HepG2 (cell line): ENCODE data around the gene KRT14. TPM values are rescaled to one million over a fixed set of nuclear protein-coding genes. Genes with fewer than 3 reads are reported as not detected.

Experiments
- ATAC-seq: fragments of 200-7000 bp; cut with Tn5 transposase; 3 replicates; pipeline ENCODE4 v1.9.1; 2020; ENCODE audit warnings: mild to moderate bottlenecking, moderate library complexity
- BruUV-seq: library from RNA; stranded (reverse); fragments of 400-500 nt; replicated peaks from 2 replicates; lab custom pipeline; 2021; lab: Mats Ljungman, UMichigan
- CTCF ChIA-PET: fragments of 300-600 bp; formaldehyde crosslinking; extraction: SDS; loops from one replicate; lab custom pipeline; 2021; ENCODE audit warnings: low total read pairs, inconsistent platforms, low intra/inter-chr PET ratio; lab: Yijun Ruan, JAX
- POLR2A ChIA-PET: fragments of 350-600 bp; sonication (Branson Sonifier 250); formaldehyde crosslinking; loops from one replicate; lab custom pipeline; 2020; ENCODE audit warnings: antibody characterized with exemption, inconsistent platforms; lab: Yijun Ruan, JAX
- DNase-seq: peaks from one replicate; pipeline ENCODE4 v3.0.0-alpha.2; 2015; ENCODE audit warnings: low spot score
- FAIRE-seq: peaks from 3 replicates; lab custom pipeline; 2011; peaks lifted over from hg19 to GRCh38; lab: Jason Lieb, UNC
- H2AFZ ChIP-seq: one replicate; pipeline ENCODE4 v1.6.1; 2011; ENCODE audit warnings: low read length, inconsistent platforms
- H3K27ac ChIP-seq: fragments of 300-600 bp; 3 replicates; pipeline ENCODE4 v1.8.0; 2011; ENCODE audit warnings: mixed run types, mild to moderate bottlenecking, mixed read lengths, low read length, inconsistent platforms; ENCODE audit not compliant: insufficient read depth; ENCODE audit errors: extremely low read length
- H3K27me3 ChIP-seq, 2 experiments: fragments of 200-600 bp in 1 of 2; 2 replicates in 1 of 2; 3 replicates in 1 of 2; pipeline versions ENCODE4 v1.6.0 to v1.8.0; 2011; ENCODE audit warnings: low read length in 2 of 2, mild to moderate bottlenecking in 2 of 2, moderate library complexity in 2 of 2, inconsistent platforms in 1 of 2; ENCODE audit not compliant: insufficient read depth in 2 of 2, control insufficient read depth in 1 of 2
- H3K36me3 ChIP-seq, 2 experiments: fragments of 200-600 bp in 1 of 2; replicated peaks in 1 of 2; 2 replicates in 1 of 2; 3 replicates in 1 of 2; pipeline versions ENCODE4 v1.5.1 to v1.8.0; 2011; ENCODE audit warnings: low read length in 2 of 2, inconsistent platforms in 1 of 2; ENCODE audit not compliant: insufficient read depth in 2 of 2, control insufficient read depth in 1 of 2
- H3K4me1 ChIP-seq: 2 replicates; pipeline ENCODE4 v1.5.1; 2012; ENCODE audit warnings: low read length, inconsistent platforms; ENCODE audit not compliant: insufficient read depth
- H3K4me2 ChIP-seq: 2 replicates; pipeline ENCODE4 v1.6.0; 2011; ENCODE audit warnings: low read depth, low read length, inconsistent platforms
- H3K4me3 ChIP-seq, 3 experiments: fragments of 200-600 bp in 1 of 3; sonication (generic), shearing (Covaris generic) in 1 of 3; replicated peaks in 1 of 3; 2 replicates each; pipeline ENCODE4 v1.5.1; 2011 to 2016; ENCODE audit warnings: low read length in 3 of 3, inconsistent platforms in 2 of 3, low read depth in 2 of 3, mild to moderate bottlenecking in 2 of 3, control low read depth in 1 of 3, mixed read lengths in 1 of 3; ENCODE audit not compliant: insufficient read depth in 1 of 3
- H3K79me2 ChIP-seq: one replicate; pipeline ENCODE4 v1.6.1; 2011; ENCODE audit warnings: low read length, inconsistent platforms; ENCODE audit not compliant: insufficient read depth
- H3K9ac ChIP-seq: 2 replicates; pipeline ENCODE4 v1.6.0; 2011; ENCODE audit warnings: mild to moderate bottlenecking, low read depth, low read length, inconsistent platforms; ENCODE audit not compliant: insufficient read depth
- H3K9me3 ChIP-seq: 2 replicates; pipeline ENCODE4 v1.5.1; 2012; ENCODE audit warnings: mild to moderate bottlenecking, low read length
- H4K20me1 ChIP-seq: 2 replicates; pipeline ENCODE4 v1.6.0; 2011; ENCODE audit warnings: inconsistent platforms, mild to moderate bottlenecking, low read length, moderate library complexity; ENCODE audit not compliant: insufficient read depth
- ZFYVE20 ChIP-seq: sonication (generic); formaldehyde crosslinking; IDR thresholded peaks from 2 replicates; pipeline ENCODE4 v1.8.0; 2023; ENCODE audit warnings: low read depth, mild to moderate bottlenecking, moderate library complexity, missing genetic modification reagents, borderline replicate concordance
- ZNF629 ChIP-seq: sonication (generic); formaldehyde crosslinking; conservative IDR thresholded peaks from 2 replicates; pipeline ENCODE4 v1.5.0; 2020; ENCODE audit warnings: missing genetic modification reagents
- WGBS: methylation state at CpG from one replicate; pipeline ENCODE4 v1.1.6; 2017; ENCODE audit warnings: low lambda C conversion rate; 5-methylcytosine and 5-hydroxymethylcytosine counted together
- in situ Hi-C: cut with HindIII; loops from 2 replicates; pipeline ENCODE4 v1.10.0; 2017; ENCODE audit warnings: low pct_unique_long_range_greater_than_20kb; ENCODE audit not compliant: extremely low pct_ligation_motif_present
- intact Hi-C: fragments of 100-400 bp; cut with micrococcal nuclease; formaldehyde crosslinking; loops from one replicate; pipeline ENCODE4 v1.10.0; 2022; ENCODE audit not compliant: unreplicated experiment
- polyA plus RNA-seq, 8 experiments: library from polyadenylated mRNA; depleted of rRNA in 3 of 8; stranded (reverse) in 7 of 8; unstranded in 1 of 8; fragments of >200 nt; fragmentation: Illumina TruSeq in 4 of 8; extraction: Trizol in 4 of 8; gene quantifications; 2 replicates each; pipeline versions ENCODE4 v1.2.1 to v1.2.3, GENCODE V29; 2011 to 2016; ENCODE audit warnings: low read depth in 4 of 8, missing spikeins in 1 of 8, mixed read lengths in 1 of 8; ENCODE audit not compliant: insufficient read depth in 1 of 8
- total RNA-seq, 5 experiments: library from RNA; depleted of rRNA; stranded (reverse); fragments of >200 nt; fragmentation: Illumina TruSeq; extraction: Trizol; gene quantifications; 2 replicates each; pipeline ENCODE4 v1.2.3, GENCODE V29; 2016; ENCODE audit warnings: low read depth in 1 of 5
- TF ChIP-seq, protein P1 (sequence below): IDR thresholded peaks from 2 replicates; pipeline ENCODE4 v1.6.1; 2016; ENCODE audit warnings: mild to moderate bottlenecking
- TF ChIP-seq, protein P2 (sequence below): sonication (generic); formaldehyde crosslinking; IDR thresholded peaks from 2 replicates; pipeline ENCODE4 v1.4.0; 2020; ENCODE audit warnings: missing genetic modification reagents
- TF ChIP-seq, protein P3 (sequence below): sonication (generic); formaldehyde crosslinking; IDR thresholded peaks from 2 replicates; pipeline ENCODE4 v1.8.0; 2022; ENCODE audit warnings: missing genetic modification reagents, mild to moderate bottlenecking, inconsistent platforms, borderline replicate concordance
- TF ChIP-seq, protein P4 (sequence below): IDR thresholded peaks from 2 replicates; pipeline ENCODE4 v1.6.1; 2016; ENCODE audit warnings: missing biosample characterization, missing genetic modification reagents, low read depth

KRT14 gene
- total and polyA plus RNA-seq, 2 of the 13 experiments (the other 11 are each of a cell fraction or from before 2014, with no cell fraction given) = 0.09 TPM; not detected in 1

DNA sequence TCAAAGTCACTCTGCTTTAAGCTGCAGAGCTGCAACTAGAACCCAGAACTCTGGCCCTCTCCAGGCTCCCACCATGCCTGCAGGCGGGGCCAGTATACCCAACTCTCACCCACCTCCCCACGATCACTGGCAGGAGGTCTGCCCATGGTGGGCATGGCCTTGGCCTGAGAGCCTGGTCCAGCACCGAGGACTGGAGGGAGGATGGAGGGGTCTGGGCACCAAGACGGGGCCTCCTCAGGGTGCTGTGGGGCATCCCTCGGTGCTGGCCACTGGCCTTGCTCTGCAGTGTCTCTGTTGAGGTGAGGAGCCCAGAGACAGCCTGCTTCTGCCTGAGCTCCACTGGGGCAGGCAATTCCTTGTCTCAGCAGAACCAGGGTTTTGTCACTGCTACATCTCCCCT lies 27.4 kb upstream of the KRT14 start (continued):
- TF ChIP-seq, protein P1, sequence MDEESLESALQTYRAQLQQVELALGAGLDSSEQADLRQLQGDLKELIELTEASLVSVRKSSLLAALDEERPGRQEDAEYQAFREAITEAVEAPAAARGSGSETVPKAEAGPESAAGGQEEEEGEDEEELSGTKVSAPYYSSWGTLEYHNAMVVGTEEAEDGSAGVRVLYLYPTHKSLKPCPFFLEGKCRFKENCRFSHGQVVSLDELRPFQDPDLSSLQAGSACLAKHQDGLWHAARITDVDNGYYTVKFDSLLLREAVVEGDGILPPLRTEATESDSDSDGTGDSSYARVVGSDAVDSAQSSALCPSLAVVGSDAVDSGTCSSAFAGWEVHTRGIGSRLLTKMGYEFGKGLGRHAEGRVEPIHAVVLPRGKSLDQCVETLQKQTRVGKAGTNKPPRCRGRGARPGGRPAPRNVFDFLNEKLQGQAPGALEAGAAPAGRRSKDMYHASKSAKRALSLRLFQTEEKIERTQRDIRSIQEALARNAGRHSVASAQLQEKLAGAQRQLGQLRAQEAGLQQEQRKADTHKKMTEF (CRISPR knock-in tag) = no peak
- TF ChIP-seq, protein P2, sequence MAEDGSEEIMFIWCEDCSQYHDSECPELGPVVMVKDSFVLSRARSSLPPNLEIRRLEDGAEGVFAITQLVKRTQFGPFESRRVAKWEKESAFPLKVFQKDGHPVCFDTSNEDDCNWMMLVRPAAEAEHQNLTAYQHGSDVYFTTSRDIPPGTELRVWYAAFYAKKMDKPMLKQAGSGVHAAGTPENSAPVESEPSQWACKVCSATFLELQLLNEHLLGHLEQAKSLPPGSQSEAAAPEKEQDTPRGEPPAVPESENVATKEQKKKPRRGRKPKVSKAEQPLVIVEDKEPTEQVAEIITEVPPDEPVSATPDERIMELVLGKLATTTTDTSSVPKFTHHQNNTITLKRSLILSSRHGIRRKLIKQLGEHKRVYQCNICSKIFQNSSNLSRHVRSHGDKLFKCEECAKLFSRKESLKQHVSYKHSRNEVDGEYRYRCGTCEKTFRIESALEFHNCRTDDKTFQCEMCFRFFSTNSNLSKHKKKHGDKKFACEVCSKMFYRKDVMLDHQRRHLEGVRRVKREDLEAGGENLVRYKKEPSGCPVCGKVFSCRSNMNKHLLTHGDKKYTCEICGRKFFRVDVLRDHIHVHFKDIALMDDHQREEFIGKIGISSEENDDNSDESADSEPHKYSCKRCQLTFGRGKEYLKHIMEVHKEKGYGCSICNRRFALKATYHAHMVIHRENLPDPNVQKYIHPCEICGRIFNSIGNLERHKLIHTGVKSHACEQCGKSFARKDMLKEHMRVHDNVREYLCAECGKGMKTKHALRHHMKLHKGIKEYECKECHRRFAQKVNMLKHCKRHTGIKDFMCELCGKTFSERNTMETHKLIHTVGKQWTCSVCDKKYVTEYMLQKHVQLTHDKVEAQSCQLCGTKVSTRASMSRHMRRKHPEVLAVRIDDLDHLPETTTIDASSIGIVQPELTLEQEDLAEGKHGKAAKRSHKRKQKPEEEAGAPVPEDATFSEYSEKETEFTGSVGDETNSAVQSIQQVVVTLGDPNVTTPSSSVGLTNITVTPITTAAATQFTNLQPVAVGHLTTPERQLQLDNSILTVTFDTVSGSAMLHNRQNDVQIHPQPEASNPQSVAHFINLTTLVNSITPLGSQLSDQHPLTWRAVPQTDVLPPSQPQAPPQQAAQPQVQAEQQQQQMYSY (CRISPR knock-in tag) = no peak
- no peak for TF ChIP-seq ZFYVE20

DNA sequence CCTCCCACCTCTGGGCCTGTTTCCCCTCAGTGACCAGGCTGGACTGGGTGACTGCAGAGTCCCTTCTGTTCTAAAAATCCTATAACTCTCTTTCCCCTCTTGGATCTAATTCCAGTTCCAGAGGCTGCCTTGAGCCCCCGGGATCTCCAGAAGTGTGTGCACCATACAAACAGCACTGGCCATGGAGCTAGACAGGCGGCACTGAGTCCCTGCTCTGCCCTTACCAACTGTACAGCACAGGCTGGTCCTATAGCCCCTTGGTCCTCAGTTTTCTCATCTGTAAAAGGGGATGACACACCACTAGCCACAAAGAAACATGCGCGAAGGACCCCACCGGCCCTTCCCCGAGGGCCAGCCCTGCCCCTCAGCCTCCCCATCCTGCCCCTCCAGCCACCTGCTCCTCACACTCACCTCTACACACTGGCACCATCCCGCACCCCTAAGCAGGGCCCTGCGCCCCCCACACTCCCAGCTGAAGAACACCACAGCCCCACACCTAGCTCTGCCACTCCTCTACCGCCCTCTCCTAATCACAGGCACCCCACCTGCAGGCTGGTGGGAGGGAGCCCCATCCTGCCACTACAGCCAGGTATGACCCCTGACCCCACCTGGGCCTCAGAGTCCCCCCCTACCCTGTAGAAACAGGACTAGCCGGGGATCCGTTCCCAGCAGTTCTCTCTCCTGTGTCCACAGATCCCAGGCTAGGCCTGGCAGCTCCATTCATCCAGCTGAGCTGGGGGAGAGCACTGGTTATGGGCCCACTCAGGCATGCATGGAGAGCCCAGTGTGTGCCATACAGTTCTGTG lies 26.8 kb upstream of the KRT14 start:
- no peak overlapping the region for H3K9ac ChIP-seq
- no peak overlapping the region for H3K4me3 ChIP-seq
- no peak overlapping the region for H3K4me2 ChIP-seq
- H3K9me3 ChIP-seq = no peaks in the 10 kb centered on the region
- H3K27ac ChIP-seq = no peak overlapping the region
- H3K4me1 ChIP-seq = no peaks in the 10 kb centered on the region
- H3K27me3 ChIP-seq = peaks cover 8 to 62% of the 10 kb centered on the region in 2 experiments; a peak in 4 of 5 replicates
- no peak overlapping the region for H2AFZ ChIP-seq
- TF ChIP-seq, protein P3, sequence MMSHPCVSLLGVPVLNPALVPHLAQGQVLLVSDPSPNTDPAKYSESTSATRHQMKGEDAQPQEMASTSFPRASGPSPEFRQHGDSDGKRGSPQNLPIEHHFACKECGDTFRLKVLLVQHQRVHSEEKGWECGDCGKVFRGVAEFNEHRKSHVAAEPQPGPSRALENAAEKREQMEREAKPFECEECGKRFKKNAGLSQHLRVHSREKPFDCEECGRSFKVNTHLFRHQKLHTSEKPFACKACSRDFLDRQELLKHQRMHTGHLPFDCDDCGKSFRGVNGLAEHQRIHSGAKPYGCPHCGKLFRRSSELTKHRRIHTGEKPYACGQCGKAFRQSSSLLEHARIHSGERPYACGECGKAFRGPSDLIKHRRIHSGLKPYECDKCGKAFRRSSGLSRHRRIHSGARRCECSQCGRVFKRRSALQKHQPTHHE (CRISPR knock-in tag) = no peak
- TF ChIP-seq, protein P4, sequence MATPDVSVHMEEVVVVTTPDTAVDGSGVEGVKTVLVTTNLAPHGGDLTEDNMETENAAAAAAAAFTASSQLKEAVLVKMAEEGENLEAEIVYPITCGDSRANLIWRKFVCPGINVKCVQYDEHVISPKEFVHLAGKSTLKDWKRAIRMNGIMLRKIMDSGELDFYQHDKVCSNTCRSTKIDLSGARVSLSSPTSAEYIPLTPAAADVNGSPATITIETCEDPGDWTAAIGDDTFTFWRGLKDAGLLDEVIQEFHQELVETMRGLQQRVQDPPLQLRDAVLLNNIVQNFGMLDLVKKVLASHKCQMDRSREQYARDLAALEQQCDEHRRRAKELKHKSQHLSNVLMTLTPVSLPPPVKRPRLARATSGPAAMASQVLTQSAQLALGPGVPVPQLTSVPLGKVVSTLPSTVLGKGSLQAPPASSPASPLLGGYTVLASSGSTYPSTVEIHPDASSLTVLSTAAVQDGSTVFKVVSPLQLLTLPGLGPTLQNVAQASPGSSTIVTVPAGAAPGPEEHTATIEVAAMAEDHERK (CRISPR knock-in tag) = no peak
- TF ChIP-seq ZNF629 (CRISPR knock-in tag) = peak; percentile 40; the same call in 1 of the 2 replicates
- TF ChIP-seq, all 625 proteins: peak for 1
- no TSS peak for BruUV-seq
- no peak for DNase-seq
- ATAC-seq = no peak
- ChIA-PET POLR2A (no interaction called here), CTCF (no interaction called here)
- FAIRE-seq = no peak
- in situ Hi-C loops (no loop called here), intact Hi-C loops (no loop called here)
- no peaks in the 10 kb centered on the region for H4K20me1 ChIP-seq
- no peaks in the 10 kb centered on the region for H3K36me3 ChIP-seq
- H3K79me2 ChIP-seq = no peaks in the 10 kb centered on the region
- 21% methylated on average over 11 of the region's 11 CpGs for WGBS
